Brain pericyte (primary cell): ENCODE results near the gene LRRC4B.

Source experiments
- DNase-seq: peaks from one replicate; pipeline ENCODE4 v3.0.0-alpha.2; 2012; ENCODE audit warnings: low read depth, low spot score

LRRC4B gene

DNA sequence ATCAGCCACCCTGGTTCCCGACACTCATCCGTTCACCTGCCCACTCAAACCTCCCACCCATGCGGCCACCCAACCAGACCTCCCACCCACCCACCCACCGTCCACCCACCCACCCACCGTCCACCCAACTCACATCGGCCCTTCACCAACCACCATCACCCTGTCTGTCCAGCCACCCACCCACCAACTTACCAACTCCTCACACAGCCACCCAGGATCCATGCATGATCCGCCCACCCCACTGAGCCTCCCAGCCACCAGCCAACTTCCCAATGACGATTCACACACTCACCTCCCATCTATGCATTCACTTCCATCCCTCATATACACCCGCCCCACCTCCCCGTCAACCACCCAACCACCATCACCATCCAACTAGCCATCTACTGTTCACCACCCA, 61.5 kb downstream of the LRRC4B start:
- DNase-seq: no peak

DNA sequence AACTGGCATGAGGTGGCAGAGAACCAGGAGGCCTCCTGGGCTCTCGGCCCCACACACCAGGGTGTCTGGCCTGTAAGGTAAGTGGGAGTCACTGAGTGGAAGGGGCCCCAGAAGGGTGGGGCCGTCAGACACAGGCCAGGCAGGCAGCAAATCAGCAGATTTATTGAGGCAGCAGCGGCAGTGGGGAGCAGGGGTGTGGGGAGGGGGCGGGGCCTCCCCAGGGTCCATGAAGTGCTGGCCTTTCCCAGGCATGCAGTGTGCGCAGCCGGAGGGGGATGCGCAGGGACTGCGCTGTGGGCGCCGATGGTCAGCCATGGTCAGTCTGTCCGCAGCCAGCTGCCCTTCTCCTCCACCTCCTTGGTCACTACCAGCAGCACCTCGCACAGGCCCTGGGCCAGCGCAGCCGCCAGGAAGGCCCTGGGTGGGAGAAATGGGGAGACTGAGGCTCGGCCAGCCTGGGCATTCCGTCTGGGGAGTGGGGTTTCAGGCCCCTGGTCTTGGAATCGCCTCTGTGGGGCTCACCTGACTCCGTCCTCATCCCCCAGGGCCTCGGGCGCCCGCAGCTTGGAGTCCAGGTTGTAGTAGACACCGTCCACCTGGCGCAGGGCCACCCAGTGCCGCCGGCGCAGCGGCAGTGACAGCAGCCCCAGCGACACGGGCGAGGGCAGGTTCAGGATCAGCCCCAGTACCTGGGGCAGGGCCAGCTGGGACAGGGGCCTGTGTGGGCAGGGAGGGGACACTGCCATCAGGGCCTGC, 62.2 kb downstream of the LRRC4B start:
- DNase-seq: no peak

DNA sequence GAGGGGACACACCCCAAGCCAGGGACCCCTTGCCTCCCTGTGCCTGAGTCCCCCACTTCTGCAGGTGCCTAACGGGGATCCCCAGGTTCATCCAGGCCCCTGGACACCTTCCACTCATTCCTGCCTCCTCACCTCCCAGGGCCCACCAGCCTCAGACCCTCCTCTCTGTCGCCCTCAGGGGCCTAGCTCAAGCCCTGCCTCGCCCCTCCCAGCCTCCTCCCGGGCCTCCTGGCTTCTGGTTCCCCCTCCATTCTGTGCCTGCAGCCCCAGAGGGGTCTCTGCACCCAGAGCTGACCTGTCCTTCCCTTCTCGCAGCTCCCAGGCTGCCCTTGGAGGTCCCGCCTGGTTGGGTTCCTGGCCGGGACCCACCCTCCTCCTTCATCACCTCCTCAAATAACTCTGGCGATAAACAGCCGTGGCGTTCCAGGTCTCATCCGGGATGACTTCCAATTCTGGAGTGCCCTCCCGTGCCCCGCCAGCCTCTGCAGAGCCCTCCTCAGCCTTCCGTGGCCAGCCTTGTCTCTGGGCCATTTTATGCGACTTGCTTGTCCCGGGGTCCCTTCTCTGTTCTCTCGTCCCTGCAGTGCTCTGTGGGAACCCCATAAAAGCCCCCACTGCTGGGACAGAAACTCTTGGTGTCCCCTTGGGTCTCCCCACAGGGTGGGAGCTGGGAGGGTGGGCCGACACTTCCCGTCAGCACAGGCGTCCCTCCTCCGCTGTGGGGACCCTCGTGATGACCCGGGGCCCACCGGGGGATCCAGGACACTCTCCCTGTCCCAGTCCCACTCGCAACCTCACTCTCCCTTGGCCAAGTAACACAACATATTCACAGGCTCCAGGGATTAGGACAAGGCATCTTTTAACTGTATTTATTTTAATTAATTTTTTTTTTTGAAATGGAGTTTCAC, 66.4 kb downstream of the LRRC4B start:
- DNase-seq: no peak

DNA sequence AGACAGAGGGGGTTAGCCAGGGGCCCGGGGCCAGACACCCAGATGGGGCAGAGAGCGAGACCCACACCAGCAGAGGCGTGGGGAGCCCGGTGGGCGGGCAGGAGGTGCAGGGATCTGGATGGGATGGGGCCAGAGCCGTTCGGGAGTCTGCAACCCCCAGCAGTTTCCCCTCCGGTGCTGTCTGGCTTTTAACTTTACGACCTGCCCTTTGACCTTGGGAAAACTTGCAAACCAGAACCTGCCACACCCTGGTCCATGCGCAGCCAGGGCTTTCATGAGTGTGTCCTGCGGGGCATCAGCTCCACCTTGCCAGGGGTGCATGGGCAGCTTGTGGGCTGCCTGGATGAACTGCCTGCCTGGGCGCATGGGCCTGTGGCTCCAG, 67.1 kb downstream of the LRRC4B start:
- no peak for DNase-seq

DNA sequence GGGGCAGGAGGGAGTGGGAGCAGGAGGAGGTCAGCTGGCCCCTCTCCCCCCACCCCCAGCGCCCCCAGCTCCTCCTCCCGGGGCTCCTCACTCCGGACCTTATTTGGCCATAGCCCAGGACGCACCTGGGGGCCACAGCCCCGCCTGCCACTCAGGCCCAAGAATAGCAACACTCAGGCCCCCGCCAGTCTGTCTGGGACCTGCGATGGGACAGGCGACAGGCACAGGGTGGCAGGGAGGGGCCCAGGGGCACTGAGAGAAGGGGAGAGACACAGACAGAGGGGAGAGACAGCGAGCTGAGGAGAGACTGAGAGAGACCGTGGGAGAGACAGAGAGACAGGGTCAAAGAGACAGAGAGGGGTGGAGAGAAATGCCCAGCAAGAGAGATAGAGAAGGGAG, 67.5 kb downstream of the LRRC4B start:
- no peak for DNase-seq

DNA sequence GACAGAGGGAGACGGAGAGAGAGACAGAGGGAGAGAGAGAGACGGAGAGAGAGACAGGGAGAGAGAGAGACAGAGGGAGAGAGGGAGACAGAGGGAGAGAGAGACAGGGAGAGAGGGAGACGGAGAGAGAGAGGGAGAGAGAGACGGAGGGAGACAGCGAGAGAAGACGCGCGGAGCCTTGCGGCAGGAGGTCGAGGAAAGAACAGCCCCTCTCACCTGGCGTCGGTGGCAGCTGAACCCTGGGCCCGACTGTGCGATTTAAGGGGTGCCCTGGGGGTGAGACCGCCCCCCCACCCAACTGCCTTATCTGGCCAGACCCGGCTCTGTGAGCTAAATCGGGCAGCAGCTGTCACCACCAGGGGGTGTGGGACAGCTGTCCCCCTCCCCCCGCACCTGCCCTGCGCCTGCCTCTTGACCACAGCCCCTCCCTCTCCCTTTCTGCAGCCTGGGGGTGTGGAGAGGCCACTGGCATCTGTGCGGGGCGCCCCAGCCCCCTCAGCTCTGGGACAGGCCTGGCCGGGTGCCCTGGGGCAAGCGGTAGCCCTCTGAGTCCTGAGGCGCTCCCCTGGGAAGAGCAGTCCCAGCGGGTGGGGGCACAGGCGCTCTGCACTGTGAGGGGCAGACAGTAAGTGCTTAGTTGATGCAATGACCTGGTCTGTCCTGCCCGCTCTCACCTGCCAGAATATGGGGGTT, 68.0 kb downstream of the LRRC4B start:
- DNase-seq: no peak

DNA sequence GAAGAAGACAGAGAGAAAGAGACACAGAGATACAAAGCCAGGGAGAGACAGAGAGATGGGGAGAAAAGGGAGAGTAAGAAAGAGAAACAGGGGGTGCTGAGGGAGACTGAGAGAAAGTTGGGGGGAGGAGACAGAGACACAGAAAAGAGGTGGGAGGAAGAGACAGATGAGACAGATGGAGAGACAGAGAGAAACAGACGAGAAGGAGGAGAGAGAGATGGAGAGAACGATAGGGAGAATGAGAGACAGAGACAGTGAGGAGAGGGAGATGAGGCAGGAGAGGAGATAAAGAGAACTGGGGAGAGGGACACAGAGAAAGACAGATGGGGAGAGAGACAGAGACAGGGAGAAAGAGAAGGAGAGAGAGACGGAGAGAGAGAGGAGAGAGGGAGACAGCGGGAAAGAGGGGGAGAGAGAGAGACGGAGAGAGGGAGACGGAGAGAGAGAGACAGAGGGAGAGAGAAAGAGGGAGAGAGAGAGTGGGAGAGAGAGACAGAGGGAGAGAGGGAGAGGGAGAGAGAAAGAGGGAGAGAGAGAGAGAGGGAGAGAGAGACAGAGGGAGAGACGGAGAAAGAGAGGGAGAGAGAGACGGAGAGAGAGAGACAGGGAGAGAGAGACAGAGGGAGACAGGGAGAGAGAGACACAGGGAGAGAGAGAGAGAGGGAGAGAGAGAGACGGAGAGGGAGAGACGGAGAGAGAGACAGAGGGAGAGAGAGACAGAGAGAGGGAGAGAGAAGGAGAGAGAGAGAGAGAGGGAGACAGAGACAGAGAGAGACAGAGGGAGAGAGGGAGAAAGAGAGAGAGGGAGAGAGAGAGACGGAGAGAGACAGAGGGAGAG, 69.8 kb downstream of the LRRC4B start:
- DNase-seq: no peak

DNA sequence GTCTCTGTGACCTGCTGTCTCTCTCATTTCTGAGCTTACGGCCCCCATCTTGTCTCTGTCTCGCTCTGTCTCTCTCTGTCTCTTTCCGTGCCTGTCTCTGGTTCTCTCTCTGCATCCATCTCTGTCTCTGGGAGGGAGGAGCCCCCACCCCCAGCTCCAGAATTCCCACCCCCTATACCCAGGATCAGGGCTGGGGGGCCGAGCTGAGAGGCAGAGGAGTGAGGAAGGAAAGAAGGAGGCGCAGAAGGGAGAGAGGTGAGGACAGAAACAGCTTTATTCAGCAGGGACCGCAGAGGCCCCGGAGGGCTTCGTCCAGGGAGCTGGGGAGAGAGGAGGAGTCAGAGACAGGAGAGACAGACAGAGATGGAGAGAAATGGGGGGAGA, 71.2 kb downstream of the LRRC4B start:
- no peak for DNase-seq

DNA sequence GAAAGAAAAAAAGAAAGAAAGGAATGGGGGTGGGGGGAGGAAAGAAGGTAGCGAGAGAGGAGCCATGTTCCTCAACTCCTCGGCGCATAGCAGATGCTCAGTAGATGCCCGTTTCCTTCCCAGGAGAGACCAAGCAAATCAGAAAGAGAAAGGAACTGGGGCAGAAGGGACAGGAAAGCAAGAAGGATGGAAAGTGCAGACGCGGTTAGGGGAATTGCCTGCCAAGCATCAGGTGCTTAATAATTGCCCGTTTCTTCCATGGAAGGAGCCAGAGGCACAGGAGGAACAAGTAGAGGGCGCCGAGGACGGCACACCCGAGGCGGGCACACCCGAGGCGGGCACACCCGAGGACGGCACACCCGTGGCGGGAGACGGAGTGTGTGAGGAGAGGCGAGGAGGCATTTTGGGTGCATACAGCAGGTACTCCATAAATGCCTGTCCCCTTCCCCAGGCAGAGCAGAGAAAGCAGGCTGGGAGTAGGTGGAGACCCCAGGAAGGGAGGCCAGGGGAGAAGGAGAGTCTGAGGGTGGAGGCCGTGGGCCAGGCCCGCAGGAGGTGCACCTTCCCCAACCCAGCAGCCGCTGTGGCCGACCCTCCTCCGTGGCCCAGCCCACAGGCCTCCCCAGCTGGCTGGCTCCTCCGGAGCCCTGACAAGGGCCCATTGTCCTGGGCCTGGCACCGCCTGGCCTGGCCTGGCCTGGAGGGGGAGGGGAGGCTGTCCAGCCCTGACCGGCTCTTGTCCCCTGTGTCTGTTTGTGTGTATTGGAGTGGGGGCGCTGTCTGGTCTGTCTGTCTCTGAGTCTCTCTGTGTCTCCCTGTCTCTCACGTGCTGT, 71.8 kb downstream of the LRRC4B start:
- DNase-seq: no peak

DNA sequence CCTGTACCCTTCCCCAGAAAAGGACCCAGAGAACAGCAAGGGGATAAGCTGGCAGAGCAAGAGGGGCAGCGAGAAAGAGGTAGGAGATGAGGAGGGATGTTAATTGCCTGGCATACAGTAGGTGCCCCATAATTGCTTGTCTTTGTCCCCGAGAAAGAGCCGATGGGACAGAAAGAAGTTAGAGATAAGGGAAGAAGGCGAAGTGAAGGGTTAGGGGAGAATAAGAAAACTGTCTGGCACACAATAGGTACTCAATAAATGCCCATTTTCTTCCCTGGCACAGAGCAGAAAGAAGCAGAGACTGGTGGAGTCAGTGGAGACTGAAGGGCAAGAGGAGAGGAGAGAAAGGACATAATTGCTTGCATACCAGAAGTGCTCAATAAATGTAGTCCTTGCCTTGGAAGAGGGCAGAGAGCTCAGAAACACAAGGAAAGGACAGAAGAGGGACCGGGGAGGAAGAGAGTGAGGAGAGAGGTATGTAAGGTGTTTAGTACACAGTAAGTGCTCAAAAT, 73.2 kb downstream of the LRRC4B start:
- no peak for DNase-seq

DNA sequence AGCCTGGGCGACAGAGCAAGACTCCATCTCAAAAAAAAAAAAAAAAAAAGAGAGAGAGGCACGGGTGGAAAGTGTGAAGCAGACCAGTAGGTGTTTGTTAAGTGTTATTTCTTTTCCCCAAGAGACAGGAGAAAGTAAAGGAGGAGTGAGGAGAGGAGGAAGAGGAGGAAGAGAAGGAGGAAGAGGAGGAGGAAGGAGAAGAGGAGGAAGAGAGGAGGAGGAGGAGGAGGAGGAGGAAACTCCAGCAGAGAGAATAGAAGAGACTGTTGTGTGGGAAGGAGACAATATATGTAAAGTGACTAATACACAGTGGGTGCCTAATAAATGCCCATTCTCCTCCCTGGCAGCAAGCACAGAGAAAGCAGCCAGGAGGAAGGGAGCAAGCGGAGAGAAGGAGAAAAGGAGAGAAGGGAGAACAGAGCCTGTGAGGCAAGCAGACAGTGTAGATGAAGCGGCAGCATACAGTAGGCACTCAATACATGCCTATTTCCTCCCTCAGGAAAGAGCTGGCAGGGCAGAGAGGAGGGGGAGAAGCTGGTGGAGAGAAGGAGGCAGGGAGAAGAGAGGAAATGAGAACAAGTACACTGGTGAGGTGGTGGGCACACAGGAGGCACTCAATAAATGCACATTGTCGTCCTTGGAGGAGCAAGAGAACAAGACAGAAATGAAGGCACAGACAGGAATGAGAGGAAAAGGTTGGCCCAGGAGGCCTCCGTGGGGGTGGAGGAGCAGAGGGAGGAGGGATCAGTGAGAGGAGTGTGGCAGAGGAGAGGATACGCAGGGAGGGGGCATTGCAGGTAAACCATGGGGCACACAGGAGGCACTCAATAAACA, 73.8 kb downstream of the LRRC4B start:
- DNase-seq: no peak

DNA sequence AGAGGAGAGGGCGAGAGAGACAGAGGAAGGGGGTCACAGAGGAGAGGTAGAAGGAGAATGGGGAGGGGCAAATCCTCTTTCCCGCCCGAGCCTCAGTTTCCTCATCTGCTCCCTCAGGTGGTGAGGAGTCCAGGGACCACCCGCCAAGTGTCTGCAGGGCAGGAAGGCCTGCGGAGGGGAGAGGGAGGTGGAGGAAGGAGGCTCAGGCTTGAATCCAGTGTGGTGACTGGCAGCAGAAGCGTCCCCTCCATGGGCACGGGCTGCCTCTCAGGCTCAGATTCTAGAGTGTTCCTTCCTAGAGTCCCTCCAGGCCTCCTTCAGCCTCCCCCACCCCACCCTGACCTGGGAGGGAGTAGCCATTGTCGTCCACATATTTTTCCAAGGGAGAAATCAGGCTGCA, 75.1 kb downstream of the LRRC4B start:
- no peak for DNase-seq

DNA sequence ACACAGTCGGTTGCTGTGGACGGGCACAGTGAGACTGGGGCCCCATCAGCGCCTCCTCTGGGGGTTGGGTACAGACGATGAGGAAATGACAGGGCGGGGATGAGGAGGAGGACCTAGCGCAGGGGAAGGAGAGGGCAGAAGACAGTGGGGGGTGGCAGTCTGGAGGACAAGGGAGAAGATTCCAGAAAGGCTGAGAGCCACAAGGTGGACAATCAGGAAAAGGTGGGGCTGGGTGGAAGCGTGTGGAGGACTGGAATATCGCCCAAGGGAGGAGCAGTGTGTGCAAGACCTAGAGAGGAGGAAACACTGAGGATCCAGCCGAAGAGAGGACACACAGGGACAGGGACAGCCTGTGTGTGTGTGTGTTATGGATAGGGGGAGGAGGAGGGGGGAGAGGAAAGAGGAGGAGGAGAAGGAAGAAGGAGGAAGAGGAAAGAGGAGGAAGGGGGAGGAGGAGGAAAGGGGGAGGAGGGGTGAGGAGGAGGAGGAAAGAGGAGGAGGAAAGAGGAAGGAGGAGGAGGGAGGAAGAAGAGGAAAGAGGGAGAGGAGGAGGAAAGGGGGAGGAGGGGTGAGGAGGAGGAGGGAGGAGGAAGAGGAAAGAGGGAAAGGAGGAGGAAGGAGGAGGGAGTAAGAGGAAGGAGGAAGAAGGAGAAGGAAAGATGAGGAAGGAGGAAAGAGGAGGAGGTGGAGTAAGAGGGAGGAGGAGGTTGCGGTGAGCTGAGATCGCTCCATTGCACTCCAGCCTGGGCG, 75.8 kb downstream of the LRRC4B start:
- no peak for DNase-seq

DNA sequence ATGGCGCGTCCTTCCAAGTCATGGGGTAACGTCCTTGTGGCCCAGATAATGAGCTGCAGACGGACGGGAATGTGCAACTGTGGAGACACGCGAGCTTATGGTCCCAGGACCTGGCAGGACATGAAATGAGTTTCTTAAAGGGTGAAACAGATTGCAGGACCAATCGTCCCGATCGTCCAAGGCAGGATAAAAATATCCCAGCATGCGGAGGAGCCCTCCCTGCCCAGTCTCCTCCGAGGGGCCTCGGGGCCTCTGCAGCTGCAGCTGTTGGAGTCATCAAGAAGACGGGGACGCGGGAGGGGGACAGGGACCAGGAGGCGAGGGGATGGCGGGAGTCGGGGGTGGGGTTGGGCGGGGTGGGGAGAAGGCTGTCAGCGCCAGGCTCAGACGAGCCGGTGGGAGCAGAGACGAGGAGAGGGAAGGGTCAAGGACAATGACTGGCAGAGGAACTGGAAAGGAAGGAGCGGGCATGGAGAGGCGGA, 77.2 kb downstream of the LRRC4B start:
- DNase-seq: no peak

DNA sequence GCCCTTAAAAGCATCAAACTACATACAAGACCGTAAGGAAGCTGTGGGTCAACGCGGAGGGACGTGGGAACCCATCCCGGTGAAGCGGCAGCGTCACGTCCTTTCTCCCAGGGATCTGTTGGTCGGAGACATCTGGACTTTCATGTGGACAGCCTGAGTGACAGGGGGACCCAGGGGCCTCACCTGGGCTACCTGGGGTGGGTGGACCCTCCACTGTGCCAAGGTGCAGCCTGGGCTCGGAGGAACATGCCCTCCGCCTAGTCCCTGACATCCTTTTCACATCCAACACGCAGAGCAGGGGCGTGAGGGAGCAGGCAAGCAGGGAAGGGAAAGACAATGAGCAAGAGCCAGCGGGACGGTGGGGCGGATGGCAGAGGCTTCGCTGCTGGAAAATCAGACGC, 77.8 kb downstream of the LRRC4B start:
- DNase-seq: no peak

DNA sequence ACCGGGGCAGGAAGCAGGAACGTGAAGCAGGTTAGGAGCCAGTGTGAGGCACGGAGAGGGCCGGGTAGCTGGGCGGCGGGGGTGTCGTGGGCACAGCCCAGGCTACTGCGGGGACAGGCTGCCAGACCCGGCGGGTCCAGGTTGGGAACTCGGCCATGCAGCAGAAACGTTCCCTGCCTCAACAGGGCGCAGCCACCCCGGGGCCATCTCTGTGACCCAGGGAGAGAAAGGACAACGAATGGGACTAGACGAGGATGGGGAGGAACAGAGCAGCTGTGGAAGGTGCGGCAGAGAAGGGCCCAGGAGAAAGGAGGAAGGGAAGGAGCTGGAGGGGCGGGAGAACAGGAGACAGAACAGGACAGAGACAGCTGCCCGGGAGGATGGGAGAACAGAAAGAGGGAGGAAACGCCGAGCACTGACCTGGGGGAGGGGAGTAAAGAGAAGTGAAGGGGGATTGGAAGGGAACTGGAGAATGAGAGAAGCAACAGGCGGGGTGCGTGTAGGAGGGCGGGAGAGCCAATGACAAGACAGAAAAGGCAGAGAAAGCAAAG, 78.7 kb downstream of the LRRC4B start:
- DNase-seq: no peak

DNA sequence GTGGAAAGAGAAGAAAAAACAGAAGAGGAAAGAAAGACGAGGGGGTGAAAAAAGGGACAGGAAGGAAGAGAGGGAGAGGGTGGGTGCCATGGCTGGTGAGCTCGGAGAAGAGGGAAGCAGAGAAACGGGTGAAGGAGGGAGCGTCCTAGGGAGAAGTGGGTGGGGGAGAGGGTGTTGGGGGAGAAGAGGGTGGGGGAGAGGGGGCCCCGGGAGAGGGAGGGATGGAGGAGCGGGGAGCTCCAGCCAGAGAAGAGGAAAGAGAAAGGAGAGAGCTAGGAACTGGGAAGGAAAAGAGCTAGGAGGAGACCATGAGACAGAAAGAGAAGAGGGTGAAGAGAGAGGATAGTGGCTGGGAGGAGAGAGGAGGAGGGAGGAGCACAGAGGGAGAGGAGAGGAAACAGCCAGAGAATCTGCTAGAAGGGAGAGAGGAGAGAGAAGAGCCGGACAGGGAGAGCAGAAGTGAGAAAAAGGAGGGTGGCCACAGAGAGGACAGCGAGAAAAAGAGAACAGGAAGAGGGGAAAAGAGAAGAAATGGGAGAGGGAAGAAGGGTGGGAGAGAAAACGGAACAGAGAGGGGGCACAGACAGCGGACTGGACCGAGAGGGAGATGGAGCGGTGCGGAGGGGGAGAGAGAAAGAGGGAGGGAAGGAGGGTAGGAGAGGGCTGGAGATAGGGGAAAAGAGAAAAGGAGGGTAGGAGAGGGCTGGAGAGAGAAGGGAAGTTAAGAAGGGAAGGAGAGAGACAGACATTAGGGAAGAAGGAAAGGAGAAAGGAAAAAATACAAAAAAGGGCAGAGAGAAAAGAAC, 79.6 kb downstream of the LRRC4B start:
- no peak for DNase-seq
